CD14-positive monocyte (primary cell): ENCODE results near the gene SMURF1. TPM values are rescaled to one million over a fixed set of nuclear protein-coding genes. Genes with fewer than 3 reads are reported as not detected.

Experiments
- DNase-seq, 3 donors: peaks; one replicate each; pipeline ENCODE4 v3.0.0-alpha.2; 2011 to 2022
- H2AFZ ChIP-seq: 2 replicates; pipeline ENCODE4 v1.6.0; 2012; ENCODE audit warnings: mild to moderate bottlenecking, low read depth, low read length, inconsistent platforms; ENCODE audit not compliant: insufficient read depth, poor library complexity, severe bottlenecking
- H3K27ac ChIP-seq, 2 donors: 1 replicate in 1 of 2; 2 replicates in 1 of 2; pipeline ENCODE4 v1.5.1; 2012 to 2013; ENCODE audit warnings: low read length in 2 of 2, control low read depth in 1 of 2, inconsistent platforms in 1 of 2, low read depth in 1 of 2, mild to moderate bottlenecking in 1 of 2
- H3K27me3 ChIP-seq, 2 donors: one replicate each; pipeline versions ENCODE4 v1.6.0 to v1.6.1; 2011 to 2013; ENCODE audit warnings: low read length in 2 of 2; ENCODE audit not compliant: control insufficient read depth in 2 of 2, insufficient read depth in 2 of 2
- H3K36me3 ChIP-seq, 2 donors: replicated peaks in 1 of 2; 1 replicate in 1 of 2; 2 replicates in 1 of 2; pipeline versions ENCODE4 v1.5.1 to v1.6.1; 2012 to 2013; ENCODE audit warnings: low read length in 2 of 2, control low read depth in 1 of 2, inconsistent platforms in 1 of 2, mild to moderate bottlenecking in 1 of 2; ENCODE audit not compliant: insufficient read depth in 2 of 2, control insufficient read depth in 1 of 2
- H3K4me1 ChIP-seq, 2 donors: 1 replicate in 1 of 2; 2 replicates in 1 of 2; pipeline versions ENCODE4 v1.5.1 to v1.6.1; 2012 to 2013; ENCODE audit warnings: low read length in 2 of 2, control low read depth in 1 of 2, inconsistent platforms in 1 of 2, mild to moderate bottlenecking in 1 of 2, moderate library complexity in 1 of 2; ENCODE audit not compliant: insufficient read depth in 2 of 2, control insufficient read depth in 1 of 2
- H3K4me2 ChIP-seq: replicated peaks from 2 replicates; pipeline ENCODE3; 2012; ENCODE audit warnings: low read length, moderate library complexity, mild to moderate bottlenecking; ENCODE audit not compliant: poor library complexity, severe bottlenecking; ENCODE audit errors: extremely low read depth
- H3K4me3 ChIP-seq, 3 experiments: fragments of 200-600 bp in 1 of 3; sonication (generic) in 1 of 3; replicated peaks in 1 of 3; 1 replicate in 2 of 3; 2 replicates in 1 of 3; pipeline ENCODE4 v1.5.1; 2011 to 2013; ENCODE audit warnings: low read length in 3 of 3, mild to moderate bottlenecking in 3 of 3, control low read depth in 2 of 3, low read depth in 2 of 3, inconsistent platforms in 1 of 3, moderate library complexity in 1 of 3
- H3K79me2 ChIP-seq: 2 replicates; pipeline ENCODE4 v1.6.0; 2012; ENCODE audit warnings: mild to moderate bottlenecking, control low read depth, inconsistent platforms, low read length, moderate library complexity; ENCODE audit not compliant: insufficient read depth
- H3K9ac ChIP-seq: 2 replicates; pipeline ENCODE4 v1.6.0; 2017; ENCODE audit warnings: low read length, mild to moderate bottlenecking; ENCODE audit not compliant: insufficient read depth, poor library complexity, severe bottlenecking
- H3K9me3 ChIP-seq, 2 donors: replicated peaks in 1 of 2; 1 replicate in 1 of 2; 2 replicates in 1 of 2; pipeline versions ENCODE4 v1.5.1 to v1.6.1; 2012 to 2013; ENCODE audit warnings: low read length in 2 of 2, control low read depth in 1 of 2; ENCODE audit not compliant: control insufficient read depth in 1 of 2, insufficient read depth in 1 of 2
- H4K20me1 ChIP-seq: 2 replicates; pipeline ENCODE4 v1.6.0; 2012; ENCODE audit warnings: mild to moderate bottlenecking, low read length, control low read depth, moderate library complexity; ENCODE audit not compliant: insufficient read depth
- H3K27ac Mint-ChIP-seq, 7 donors: one replicate each; pipeline ENCODE4 v1.8.0; 2020; ENCODE audit warnings: mild to moderate bottlenecking in 7 of 7, mixed read lengths in 7 of 7, moderate library complexity in 6 of 7, inconsistent platforms in 2 of 7
- H3K27me3 Mint-ChIP-seq, 3 donors: one replicate each; pipeline ENCODE4 v1.8.0; 2021 to 2022; ENCODE audit warnings: low read depth in 3 of 3, mild to moderate bottlenecking in 3 of 3, mixed read lengths in 3 of 3, moderate library complexity in 3 of 3, inconsistent platforms in 1 of 3
- H3K36me3 Mint-ChIP-seq, 2 donors: one replicate each; pipeline ENCODE4 v1.8.0; 2020; ENCODE audit warnings: mixed read lengths in 2 of 2, inconsistent platforms in 1 of 2, mild to moderate bottlenecking in 1 of 2
- H3K4me1 Mint-ChIP-seq: one replicate; pipeline ENCODE4 v1.8.0; 2020; ENCODE audit warnings: mild to moderate bottlenecking, mixed read lengths
- H3K4me3 Mint-ChIP-seq, 2 donors: one replicate each; pipeline ENCODE4 v1.8.0; 2020; ENCODE audit warnings: mild to moderate bottlenecking in 2 of 2, mixed read lengths in 2 of 2, moderate library complexity in 1 of 2
- H3K9me3 Mint-ChIP-seq, 7 donors: one replicate each; pipeline ENCODE4 v1.8.0; 2020 to 2022; ENCODE audit warnings: mixed read lengths in 7 of 7, mild to moderate bottlenecking in 6 of 7, moderate library complexity in 6 of 7, inconsistent platforms in 2 of 7
- WGBS: methylation state at CpG from one replicate; pipeline ENCODE4 v1.1.5; 2013; ENCODE audit warnings: missing lambda C conversion rate; ENCODE audit not compliant: insufficient coverage; 5-methylcytosine and 5-hydroxymethylcytosine counted together
- intact Hi-C, 2 donors: fragments of 100-400 bp; cut with micrococcal nuclease; formaldehyde crosslinking; loops; one replicate each; pipeline versions ENCODE4 v1.15.0 to v1.15.1; 2023
- polyA plus RNA-seq, 3 donors: library from polyadenylated mRNA; depleted of rRNA in 1 of 3; unstranded in 2 of 3; stranded (reverse) in 1 of 3; fragments of 300-500 nt in 2 of 3; fragments of >200 nt in 1 of 3; fragmentation: Illumina TruSeq in 2 of 3; gene quantifications; 1 replicate in 2 of 3; 2 replicates in 1 of 3; pipeline ENCODE4 v1.2.3, GENCODE V29; 2012 to 2021
- TF ChIP-seq, protein P1 (sequence below): fragments of 200-600 bp; IDR thresholded peaks from one replicate; pipeline ENCODE4 v1.8.0; 2022; ENCODE audit warnings: antibody characterized with exemption, mild to moderate bottlenecking

SMURF1 gene
- polyA plus RNA-seq, 3 donors: 0.48 to 15.8 (median 1.6) TPM

DNA sequence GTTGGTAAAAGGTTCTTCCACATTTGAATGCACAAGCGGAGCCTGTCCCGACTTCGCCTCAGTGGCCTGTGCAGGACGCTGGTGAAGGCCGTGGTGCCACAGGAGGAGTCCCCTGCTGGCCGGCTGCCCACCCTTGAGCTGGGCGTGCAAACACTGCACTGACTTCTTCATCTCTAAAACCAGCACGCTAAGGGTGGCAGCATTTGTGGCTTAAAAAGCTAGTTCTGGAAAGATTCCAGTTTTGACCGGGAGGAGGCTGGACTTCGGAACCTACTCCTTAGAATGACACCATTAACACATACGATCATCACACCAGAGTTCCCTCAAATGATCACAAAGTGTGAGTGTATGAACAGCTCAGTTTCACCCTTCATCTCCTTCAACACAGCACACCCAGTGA, 102.4 kb downstream of the SMURF1 start:
- H3K79me2 ChIP-seq: no peaks in the 10 kb centered on the region
- no peak overlapping the region for H2AFZ ChIP-seq
- H3K9ac ChIP-seq: no peak overlapping the region
- H3K9me3 ChIP-seq: no peaks in the 10 kb centered on the region
- no peaks in the 10 kb centered on the region for H3K9me3 Mint-ChIP-seq
- intact Hi-C loops: loop anchor here in 1 of 2 donors (2.0 kb wide), 1 partner anchor 269 kb away; no protein-coding TSS in a partner anchor
- no peak overlapping the region for H3K4me3 ChIP-seq
- no peak overlapping the region for H3K4me3 Mint-ChIP-seq
- H3K27ac Mint-ChIP-seq: no peak overlapping the region
- no peak overlapping the region for H3K4me2 ChIP-seq
- H4K20me1 ChIP-seq: peaks cover 23% of the 10 kb centered on the region
- no peak overlapping the region for H3K27ac ChIP-seq
- DNase-seq: no peak
- peaks cover 78 to 100% of the 10 kb centered on the region in 2 donors for H3K36me3 ChIP-seq
- WGBS: 95% methylated on average over 9 of the region's 11 CpGs
- H3K4me1 Mint-ChIP-seq: no peaks in the 10 kb centered on the region
- no peaks in the 10 kb centered on the region for H3K27me3 ChIP-seq
- peaks cover 0 to 5% (median 0%) of the 10 kb centered on the region in 3 donors for H3K27me3 Mint-ChIP-seq
- H3K4me1 ChIP-seq: no peaks in the 10 kb centered on the region
- H3K36me3 Mint-ChIP-seq: peaks cover 78 to 97% of the 10 kb centered on the region in 2 donors
- TF ChIP-seq, protein P1, sequence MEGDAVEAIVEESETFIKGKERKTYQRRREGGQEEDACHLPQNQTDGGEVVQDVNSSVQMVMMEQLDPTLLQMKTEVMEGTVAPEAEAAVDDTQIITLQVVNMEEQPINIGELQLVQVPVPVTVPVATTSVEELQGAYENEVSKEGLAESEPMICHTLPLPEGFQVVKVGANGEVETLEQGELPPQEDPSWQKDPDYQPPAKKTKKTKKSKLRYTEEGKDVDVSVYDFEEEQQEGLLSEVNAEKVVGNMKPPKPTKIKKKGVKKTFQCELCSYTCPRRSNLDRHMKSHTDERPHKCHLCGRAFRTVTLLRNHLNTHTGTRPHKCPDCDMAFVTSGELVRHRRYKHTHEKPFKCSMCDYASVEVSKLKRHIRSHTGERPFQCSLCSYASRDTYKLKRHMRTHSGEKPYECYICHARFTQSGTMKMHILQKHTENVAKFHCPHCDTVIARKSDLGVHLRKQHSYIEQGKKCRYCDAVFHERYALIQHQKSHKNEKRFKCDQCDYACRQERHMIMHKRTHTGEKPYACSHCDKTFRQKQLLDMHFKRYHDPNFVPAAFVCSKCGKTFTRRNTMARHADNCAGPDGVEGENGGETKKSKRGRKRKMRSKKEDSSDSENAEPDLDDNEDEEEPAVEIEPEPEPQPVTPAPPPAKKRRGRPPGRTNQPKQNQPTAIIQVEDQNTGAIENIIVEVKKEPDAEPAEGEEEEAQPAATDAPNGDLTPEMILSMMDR: no peak

DNA sequence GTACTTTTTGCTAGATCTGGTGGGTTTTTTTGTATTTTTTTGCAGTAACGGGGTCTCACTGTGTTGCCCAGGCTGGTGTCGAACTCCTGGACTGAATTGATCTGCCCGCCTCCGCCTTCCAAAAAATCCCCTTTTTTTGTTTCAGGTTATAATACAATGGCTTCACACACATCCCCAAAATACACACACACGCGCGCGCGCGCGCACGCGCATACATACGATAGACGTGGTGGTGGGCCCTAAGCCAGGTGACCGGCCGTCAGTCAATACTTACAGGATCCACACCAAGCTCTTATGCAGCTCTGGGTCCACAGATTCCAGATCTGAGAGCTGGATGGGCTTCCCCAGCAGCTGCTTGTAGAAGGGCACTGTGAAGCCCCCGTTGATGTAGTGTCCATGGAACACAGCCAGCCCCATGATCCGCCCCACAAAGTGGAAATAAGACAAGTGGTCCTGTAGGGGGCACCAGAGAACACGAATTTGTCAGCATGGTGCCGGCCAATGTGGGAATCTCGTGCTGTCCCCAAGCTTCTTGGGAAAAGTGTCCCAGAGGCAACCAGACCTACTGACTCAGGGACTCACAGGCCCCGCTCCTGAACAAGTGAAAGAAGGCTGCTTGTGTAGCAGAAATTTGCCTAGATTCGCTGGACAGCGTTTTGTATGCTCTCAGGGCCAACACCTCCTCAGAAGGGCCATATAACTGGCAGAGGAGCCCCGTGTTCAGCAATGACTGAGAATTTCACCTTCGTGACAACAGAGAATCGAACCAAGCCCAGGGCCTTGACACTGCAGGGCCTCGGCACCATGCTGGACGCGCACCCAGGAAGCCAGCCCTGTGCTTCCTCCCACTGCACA, 103.6 kb downstream of the SMURF1 start:
- H3K4me1 ChIP-seq: no peaks in the 10 kb centered on the region
- H3K9ac ChIP-seq: no peak overlapping the region
- peak overlapping the region in 2 of 7 donors; percentile 30 to 32 for H3K27ac Mint-ChIP-seq
- H2AFZ ChIP-seq: no peak overlapping the region
- H3K9me3 Mint-ChIP-seq: peaks cover 0 to 1% (median 0%) of the 10 kb centered on the region in 7 donors
- intact Hi-C loops: loop anchor here (1.0 to 2.0 kb wide), 2 partner anchors 270 to 273 kb away; no protein-coding TSS in a partner anchor
- H3K4me3 ChIP-seq: no peak overlapping the region
- no peak overlapping the region for H3K4me3 Mint-ChIP-seq
- H3K27me3 ChIP-seq: no peaks in the 10 kb centered on the region
- H3K36me3 Mint-ChIP-seq: peaks cover 80 to 97% of the 10 kb centered on the region in 2 donors
- H3K4me1 Mint-ChIP-seq: no peaks in the 10 kb centered on the region
- H4K20me1 ChIP-seq: peaks cover 17% of the 10 kb centered on the region
- no peak overlapping the region for H3K27ac ChIP-seq
- 78% methylated on average over 28 of the region's 31 CpGs for WGBS
- no peaks in the 10 kb centered on the region for H3K79me2 ChIP-seq
- H3K27me3 Mint-ChIP-seq: peaks cover 0 to 5% (median 0%) of the 10 kb centered on the region in 3 donors
- H3K36me3 ChIP-seq: peaks cover 83 to 100% of the 10 kb centered on the region in 2 donors
- no peaks in the 10 kb centered on the region for H3K9me3 ChIP-seq
- TF ChIP-seq, protein P1: peak; percentile 85
- H3K4me2 ChIP-seq: no peak overlapping the region
- DNase-seq: peak; percentile 38 to 66 (median 63)
